Effector memory CD4-positive, alpha-beta T cell (primary cell): ENCODE results near the gene RNF112.
"Not testable (repeated sequence)": the region's sequence is repeated elsewhere in the genome, so short reads cannot be mapped to it uniquely, and the experiment has no call there.

Experiments used
- DNase-seq, 3 donors: peaks; one replicate each; pipeline ENCODE4 v3.0.0-alpha.2; 2020
- H3K27ac ChIP-seq: 2 replicates; pipeline ENCODE4 v1.7.0; 2013; ENCODE audit warnings: mild to moderate bottlenecking, low read length, moderate library complexity; ENCODE audit not compliant: insufficient read depth, poor library complexity, severe bottlenecking
- H3K27me3 ChIP-seq: replicated peaks from 2 replicates; pipeline ENCODE4 v1.7.0; 2013; ENCODE audit warnings: mild to moderate bottlenecking, low read length; ENCODE audit not compliant: insufficient read depth, control insufficient read depth, poor library complexity, severe bottlenecking
- H3K36me3 ChIP-seq: 2 replicates; pipeline ENCODE4 v1.7.0; 2013; ENCODE audit warnings: mild to moderate bottlenecking, low read length, moderate library complexity; ENCODE audit not compliant: control insufficient read depth, insufficient read depth
- H3K4me1 ChIP-seq: 2 replicates; pipeline ENCODE4 v1.7.0; 2013; ENCODE audit warnings: low read length, mild to moderate bottlenecking; ENCODE audit not compliant: control insufficient read depth, insufficient read depth, poor library complexity, severe bottlenecking
- H3K4me3 ChIP-seq: 2 replicates; pipeline ENCODE4 v1.7.0; 2013; ENCODE audit warnings: low read length, low read depth, mild to moderate bottlenecking; ENCODE audit not compliant: insufficient read depth, poor library complexity, severe bottlenecking
- H3K9me3 ChIP-seq: 2 replicates; pipeline ENCODE4 v1.7.0; 2013; ENCODE audit warnings: mild to moderate bottlenecking, low read length, moderate library complexity; ENCODE audit not compliant: control insufficient read depth

Gene RNF112

DNA sequence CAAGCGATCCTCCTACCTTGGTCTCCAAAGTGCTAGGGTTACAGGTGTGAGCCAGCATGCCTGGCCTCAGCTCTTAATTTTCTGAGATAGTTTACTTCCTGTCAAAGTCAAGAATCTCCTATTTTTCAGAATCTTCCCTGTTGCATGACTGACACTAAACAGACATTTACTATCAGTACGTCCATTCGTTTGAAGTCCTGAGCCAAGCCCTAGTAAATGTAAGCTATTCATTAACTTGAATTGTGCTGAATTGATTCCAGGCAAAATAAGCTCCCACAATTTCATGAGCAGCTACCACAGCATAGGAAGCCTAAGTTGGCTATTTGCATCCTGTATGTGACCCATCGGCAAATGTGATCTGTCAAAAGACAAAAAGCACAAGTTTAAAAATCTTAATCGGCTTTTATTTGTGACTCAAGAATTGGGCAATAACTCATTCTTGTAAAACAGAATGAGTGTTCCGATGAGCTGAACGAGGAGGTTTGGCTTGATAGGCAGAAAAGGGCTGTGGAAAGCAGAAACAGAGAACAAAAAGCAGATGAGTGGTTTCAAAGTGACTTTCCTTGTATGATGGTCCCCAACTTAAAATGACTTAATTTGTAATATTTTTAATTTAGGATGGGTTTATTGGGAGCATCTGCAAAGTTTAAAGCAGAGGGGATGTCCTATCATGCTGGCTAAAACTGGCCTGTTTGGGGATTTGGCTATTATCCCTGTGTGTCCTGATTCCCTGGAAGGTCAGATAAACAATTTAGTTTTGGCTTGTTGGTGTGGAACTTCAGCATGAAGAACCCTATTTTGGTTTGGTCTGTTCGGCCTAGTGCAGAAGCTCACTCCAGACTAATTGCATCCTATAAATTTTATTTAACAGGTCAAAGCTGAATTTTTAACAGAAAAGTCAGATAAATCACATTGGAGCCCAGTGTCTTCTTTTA lies 14.2 kb downstream of the RNF112 start:
- Histone ChIP-seq H3K27me3 (no peaks in the 10 kb centered on the region), H3K4me1 (no peaks in the 10 kb centered on the region), H3K27ac (no peak overlapping the region), H3K9me3 (no peaks in the 10 kb centered on the region), H3K4me3 (no peak overlapping the region), H3K36me3 (no peaks in the 10 kb centered on the region)
- DNase-seq, result no peak

DNA sequence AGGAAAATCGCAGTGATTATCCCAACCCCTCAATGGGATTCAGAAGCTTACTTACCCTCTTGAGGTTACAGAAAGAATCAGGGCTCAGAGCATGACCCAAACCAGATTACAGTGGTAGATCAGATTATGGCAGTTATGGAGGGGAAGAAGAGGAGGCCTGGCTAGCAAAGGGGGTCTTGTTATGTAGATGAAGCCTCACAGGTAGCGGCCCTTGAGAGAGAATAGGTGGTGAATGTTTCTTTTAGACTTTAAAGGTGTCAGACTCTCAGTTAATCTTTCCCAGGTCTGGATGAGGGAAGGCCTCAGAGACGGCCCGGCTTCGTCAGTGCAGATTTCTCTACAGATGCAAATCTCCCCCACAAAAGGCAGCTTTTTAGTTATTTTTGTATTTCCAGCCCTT lies 15.6 kb downstream of the RNF112 start:
- no peak for DNase-seq
- Histone ChIP-seq H3K4me3 (no peak overlapping the region), H3K36me3 (no peaks in the 10 kb centered on the region), H3K27me3 (no peaks in the 10 kb centered on the region), H3K9me3 (no peaks in the 10 kb centered on the region), H3K4me1 (no peaks in the 10 kb centered on the region), H3K27ac (no peak overlapping the region)

DNA sequence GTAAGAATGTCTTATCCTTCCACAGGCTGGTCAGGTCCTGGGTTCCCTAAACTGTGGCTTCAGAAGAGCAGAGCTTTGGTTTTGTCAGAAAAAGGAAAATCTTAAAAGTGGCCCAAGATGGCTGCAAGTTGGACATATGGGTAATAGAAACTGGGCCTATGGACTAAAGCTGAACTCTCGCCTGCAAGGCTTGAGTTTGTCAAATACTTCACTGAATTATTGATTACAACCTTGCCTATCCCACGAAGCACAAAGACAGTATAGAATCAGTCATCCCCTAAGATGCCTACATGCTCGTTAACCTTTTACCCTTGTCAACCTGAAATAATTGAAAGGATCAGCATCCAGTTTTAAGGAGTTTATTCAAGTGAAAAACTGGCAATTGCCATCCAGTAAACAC lies 20.7 kb downstream of the RNF112 start:
- no peak overlapping the region for H3K4me3 ChIP-seq
- no peaks in the 10 kb centered on the region for H3K4me1 ChIP-seq
- no peak overlapping the region for H3K27ac ChIP-seq
- no peaks in the 10 kb centered on the region for H3K36me3 ChIP-seq
- no peak for DNase-seq
- no peaks in the 10 kb centered on the region for H3K9me3 ChIP-seq
- H3K27me3 ChIP-seq, result no peaks in the 10 kb centered on the region

DNA sequence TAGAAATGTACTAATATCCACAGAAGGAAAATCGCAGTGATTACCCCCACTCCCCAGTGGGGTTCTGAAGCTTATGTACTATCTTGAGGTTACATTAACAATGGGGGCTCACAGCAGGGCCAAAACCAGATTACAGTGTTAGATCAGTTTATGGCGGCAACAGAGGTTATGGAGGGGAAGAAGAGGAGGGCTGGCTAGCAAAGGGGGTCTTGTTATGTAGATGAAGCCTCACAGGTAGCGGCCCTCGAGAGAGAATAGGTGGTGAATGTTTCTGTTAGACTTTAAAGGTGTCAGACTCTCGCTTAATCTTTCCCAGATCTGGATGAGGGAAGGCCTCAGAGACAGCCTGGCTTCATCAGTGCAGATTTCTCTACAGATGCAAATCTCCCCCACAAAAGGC lies 22.2 kb downstream of the RNF112 start:
- Histone ChIP-seq H3K9me3 (no peaks in the 10 kb centered on the region), H3K36me3 (no peaks in the 10 kb centered on the region), H3K27me3 (no peaks in the 10 kb centered on the region), H3K4me1 (no peaks in the 10 kb centered on the region), H3K4me3 (no peak overlapping the region), H3K27ac (no peak overlapping the region)
- no peak for DNase-seq

DNA sequence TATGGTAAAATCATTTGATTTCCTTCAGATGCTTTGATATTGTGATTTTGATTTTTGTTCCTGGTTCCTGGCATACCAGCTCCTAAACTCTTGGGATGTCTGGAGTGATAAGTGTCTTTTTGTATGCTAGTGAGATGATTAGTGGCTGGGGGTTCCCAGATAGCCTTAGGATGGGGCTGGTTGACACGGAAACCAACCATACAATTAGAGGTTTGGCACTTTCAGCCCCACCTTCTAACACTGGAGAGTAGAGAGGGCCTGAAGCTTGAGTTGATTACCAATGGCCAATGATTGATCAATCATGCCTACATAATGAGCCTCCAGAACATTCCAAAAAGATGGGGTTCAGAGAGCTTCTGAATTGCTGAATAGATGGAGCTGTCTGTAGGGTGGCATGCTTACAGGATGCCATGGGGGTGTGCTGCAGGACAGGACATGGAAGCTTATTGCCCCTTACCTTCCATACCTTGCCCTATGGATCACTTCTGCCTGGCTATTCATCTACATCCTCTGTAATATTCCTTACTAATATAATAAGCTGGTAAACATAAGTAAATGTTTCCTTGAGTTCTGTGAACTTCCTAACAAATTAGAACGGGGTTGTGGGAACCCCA lies 22.8 kb downstream of the RNF112 start:
- Histone ChIP-seq H3K27me3 (no peaks in the 10 kb centered on the region), H3K36me3 (no peaks in the 10 kb centered on the region), H3K4me3 (no peak overlapping the region), H3K9me3 (no peaks in the 10 kb centered on the region), H3K27ac (no peak overlapping the region), H3K4me1 (no peaks in the 10 kb centered on the region)
- DNase-seq, result no peak

DNA sequence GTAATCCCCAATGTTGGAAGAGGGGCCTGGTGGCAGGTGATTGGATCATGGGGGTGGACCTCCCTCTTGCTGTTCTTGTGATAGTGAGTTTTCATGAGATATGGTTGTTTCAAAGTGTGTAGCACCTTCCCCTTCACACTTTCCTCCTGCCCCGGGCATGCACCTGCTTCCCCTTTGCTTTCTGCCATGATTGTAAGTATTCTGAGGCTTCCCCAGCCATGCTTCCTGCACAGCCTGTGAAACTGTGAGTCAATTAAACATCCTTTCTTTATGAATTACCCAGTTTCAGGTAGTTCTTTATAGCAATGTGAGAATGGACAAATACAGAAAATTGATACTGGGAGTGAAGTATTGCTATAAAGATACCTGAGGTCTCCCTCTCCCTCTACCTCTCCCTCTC lies 29.4 kb downstream of the RNF112 start:
- Histone ChIP-seq H3K4me1 (no peaks in the 10 kb centered on the region), H3K36me3 (no peaks in the 10 kb centered on the region), H3K4me3 (no peak overlapping the region), H3K27ac (no peak overlapping the region), H3K27me3 (no peaks in the 10 kb centered on the region), H3K9me3 (no peaks in the 10 kb centered on the region)
- no peak for DNase-seq

DNA sequence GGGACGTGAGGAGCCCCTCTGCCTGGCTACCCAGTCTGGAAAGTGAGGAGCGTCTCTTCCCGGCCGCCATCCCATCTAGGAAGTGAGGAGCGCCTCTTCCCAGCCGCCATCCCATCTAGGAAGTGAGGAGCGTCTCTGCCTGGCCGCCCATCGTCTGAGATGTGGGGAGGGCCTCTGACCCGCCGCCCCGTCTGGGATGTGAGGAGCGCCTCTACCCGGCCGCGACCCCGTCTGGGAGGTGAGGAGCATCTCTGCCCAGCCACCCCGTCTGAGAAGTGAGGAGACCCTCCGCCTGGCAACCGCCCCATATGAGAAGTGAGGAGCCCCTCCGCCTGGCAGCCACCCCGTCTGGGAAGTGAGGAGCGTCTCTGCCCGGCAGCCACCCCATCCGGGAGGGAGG lies 30.3 kb downstream of the RNF112 start:
- not testable (repeated sequence) for H3K36me3 ChIP-seq, H3K4me1 ChIP-seq

DNA sequence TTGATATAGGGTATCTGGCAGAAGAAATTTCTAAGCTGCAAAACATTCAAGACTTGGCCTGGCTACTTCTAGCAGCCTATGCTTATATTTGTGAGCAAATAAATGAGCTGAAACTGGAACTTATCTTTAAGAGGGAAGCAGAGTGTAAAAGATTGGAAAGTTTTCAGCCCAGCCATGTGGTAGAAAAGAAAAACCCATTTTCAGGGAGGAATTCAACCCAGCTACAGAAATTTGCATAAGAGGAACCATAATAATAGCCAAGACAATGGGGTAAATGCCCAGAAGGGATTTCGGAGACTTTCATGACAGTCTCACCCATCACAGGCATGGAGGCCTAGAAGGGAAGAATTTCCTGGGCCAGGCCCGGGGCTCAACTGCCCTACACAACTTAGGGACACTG lies 31.7 kb downstream of the RNF112 start:
- DNase-seq, result no peak
- H3K9me3 ChIP-seq, result no peaks in the 10 kb centered on the region
- H3K27me3 ChIP-seq, result no peaks in the 10 kb centered on the region
- H3K4me1 ChIP-seq, result no peaks in the 10 kb centered on the region
- H3K27ac ChIP-seq, result no peak overlapping the region
- no peak overlapping the region for H3K4me3 ChIP-seq
- H3K36me3 ChIP-seq, result no peaks in the 10 kb centered on the region

More for the DNA sequence above, 30.3 kb downstream of the RNF112 start:
- DNase-seq, H3K27me3 ChIP-seq, H3K9me3 ChIP-seq, H3K4me3 ChIP-seq, H3K27ac ChIP-seq: not testable (repeated sequence)

DNA sequence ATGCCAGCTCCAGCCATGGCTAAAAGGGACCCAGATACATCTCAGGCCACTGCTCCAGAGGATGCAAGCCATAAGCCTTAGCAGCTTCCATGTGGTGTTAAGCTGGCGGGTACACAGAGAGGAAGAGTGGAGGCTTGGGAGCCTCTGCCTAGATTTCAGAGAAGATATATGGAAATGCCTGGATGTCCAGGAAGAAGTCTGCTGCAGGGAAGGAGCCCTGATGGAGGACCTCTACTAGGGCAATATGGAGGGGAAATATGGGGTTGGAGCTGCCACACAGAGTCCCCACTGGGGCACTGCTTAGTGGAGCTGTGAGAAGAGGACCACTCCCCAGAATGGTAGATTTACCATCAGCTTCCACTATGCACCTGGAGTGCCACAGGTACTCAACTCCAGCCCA lies 32.1 kb downstream of the RNF112 start:
- H3K36me3 ChIP-seq, result no peaks in the 10 kb centered on the region
- no peak overlapping the region for H3K4me3 ChIP-seq
- H3K4me1 ChIP-seq, result no peaks in the 10 kb centered on the region
- no peak for DNase-seq
- no peaks in the 10 kb centered on the region for H3K9me3 ChIP-seq
- H3K27ac ChIP-seq, result no peak overlapping the region
- H3K27me3 ChIP-seq, result no peaks in the 10 kb centered on the region

DNA sequence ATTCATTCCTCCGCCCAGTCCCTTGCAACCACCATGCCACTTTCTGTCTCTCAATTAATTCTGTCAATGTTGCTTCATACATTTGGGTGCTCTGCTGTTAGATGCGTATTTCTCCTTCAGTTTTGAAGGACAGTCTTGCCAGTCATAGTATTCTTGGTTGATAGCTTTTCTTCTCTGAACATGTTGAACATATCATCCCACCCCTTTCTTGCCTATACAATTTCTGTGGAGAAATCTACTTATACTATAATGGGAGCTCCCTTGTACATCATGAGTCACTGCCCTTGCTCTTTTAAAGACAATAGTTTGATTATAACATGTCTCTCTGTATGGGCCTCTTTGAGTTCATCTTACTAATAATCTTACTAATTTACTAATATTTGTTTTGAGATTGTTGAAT lies 34.1 kb downstream of the RNF112 start:
- Histone ChIP-seq H3K9me3 (no peaks in the 10 kb centered on the region), H3K4me1 (no peaks in the 10 kb centered on the region)

More for the DNA sequence above, 34.1 kb downstream of the RNF112 start:
- no peak for DNase-seq
- H3K27ac ChIP-seq, result no peak overlapping the region
- no peaks in the 10 kb centered on the region for H3K36me3 ChIP-seq
- no peaks in the 10 kb centered on the region for H3K27me3 ChIP-seq
- H3K4me3 ChIP-seq, result no peak overlapping the region
